K562 (cell line): Measurements from ENCODE around the gene BCKDK. TPM values are rescaled to one million over a fixed set of nuclear protein-coding genes. Genes with fewer than 3 reads are reported as not detected.

Experiments used
- ATAC-seq: fragments of 200-7000 bp; cut with Tn5 transposase; 3 replicates; pipeline ENCODE4 v1.9.1; 2020; ENCODE audit warnings: moderate library complexity
- BruUV-seq: library from RNA; stranded (reverse); fragments of 400-500 nt; replicated peaks from 2 replicates; lab custom pipeline; 2021; lab: Mats Ljungman, UMichigan
- CTCF ChIA-PET: fragments of 300-600 bp; formaldehyde crosslinking; extraction: SDS; loops from one replicate; lab custom pipeline; 2021; ENCODE audit warnings: low intra/inter-chr PET ratio; lab: Yijun Ruan, JAX
- POLR2A ChIA-PET: fragments of 300-600, 350-650 bp; sonication (Branson Sonifier 250); formaldehyde crosslinking; extraction: SDS; loops from one replicate; lab custom pipeline; 2021; ENCODE audit warnings: antibody characterized with exemption, inconsistent platforms; lab: Yijun Ruan, JAX
- DNase-seq, 4 experiments: peaks; one replicate each; pipeline versions ENCODE4 v3.0.0 to v3.0.0-alpha.2; 2011 to 2018; ENCODE audit warnings: low spot score in 3 of 4, mixed read lengths in 3 of 4; ENCODE audit errors: extremely low read depth in 1 of 4
- FAIRE-seq: peaks from 2 replicates; lab custom pipeline; 2011; peaks lifted over from hg19 to GRCh38; lab: Jason Lieb, UNC
- H2AFZ ChIP-seq: 2 replicates; pipeline ENCODE4 v1.6.0; 2011; ENCODE audit warnings: low read depth, low read length, control low read depth, inconsistent platforms
- H3K27ac ChIP-seq: fragments of 200-600 bp; 3 replicates; pipeline ENCODE4 v1.8.0; 2011; ENCODE audit warnings: low read depth, mild to moderate bottlenecking, control low read depth, inconsistent platforms, low read length, moderate library complexity, mixed read lengths; ENCODE audit errors: extremely low read depth
- H3K27me3 ChIP-seq, 2 experiments: fragments of 300-600 bp in 1 of 2; 2 replicates in 1 of 2; 3 replicates in 1 of 2; pipeline versions ENCODE4 v1.6.0 to v1.8.0; 2011; ENCODE audit warnings: inconsistent platforms in 2 of 2, low read length in 2 of 2, mild to moderate bottlenecking in 1 of 2, mixed read lengths in 1 of 2, moderate library complexity in 1 of 2; ENCODE audit not compliant: control insufficient read depth in 2 of 2, insufficient read depth in 2 of 2
- H3K36me3 ChIP-seq: fragments of 300-600 bp; 3 replicates; pipeline ENCODE4 v1.8.0; 2011; ENCODE audit warnings: mild to moderate bottlenecking, low read length, inconsistent platforms; ENCODE audit not compliant: control insufficient read depth, insufficient read depth
- H3K4me1 ChIP-seq, 2 experiments: fragments of 200-600 bp in 1 of 2; replicated peaks in 1 of 2; 2 replicates in 1 of 2; 3 replicates in 1 of 2; pipeline versions ENCODE4 v1.5.1 to v1.8.0; 2011; ENCODE audit warnings: inconsistent platforms in 2 of 2, low read length in 2 of 2, mild to moderate bottlenecking in 1 of 2, mixed read lengths in 1 of 2, moderate library complexity in 1 of 2; ENCODE audit not compliant: control insufficient read depth in 2 of 2, insufficient read depth in 2 of 2
- H3K4me2 ChIP-seq: 2 replicates; pipeline ENCODE4 v1.6.1; 2011; ENCODE audit warnings: low read length, control low read depth, inconsistent platforms, mixed read lengths; ENCODE audit not compliant: insufficient read depth
- H3K4me3 ChIP-seq: fragments of 200-600 bp; sonication (generic), shearing (Covaris generic); 2 replicates; pipeline ENCODE4 v1.5.1; 2016; ENCODE audit warnings: control low read depth, inconsistent platforms
- H3K79me2 ChIP-seq: fragments of 200-600 bp; 3 replicates; pipeline ENCODE4 v1.8.0; 2011; ENCODE audit warnings: low read length, inconsistent platforms; ENCODE audit not compliant: control insufficient read depth, insufficient read depth
- H3K9ac ChIP-seq, 2 experiments: 2 replicates each; pipeline versions ENCODE4 v1.6.0 to v1.6.1; 2011; ENCODE audit warnings: low read depth in 2 of 2, low read length in 2 of 2, control low read depth in 1 of 2, inconsistent platforms in 1 of 2, mild to moderate bottlenecking in 1 of 2, mixed read lengths in 1 of 2; ENCODE audit not compliant: insufficient read depth in 1 of 2
- H3K9me1 ChIP-seq: one replicate; pipeline ENCODE4 v1.6.0; 2011; ENCODE audit warnings: inconsistent platforms, mild to moderate bottlenecking, low read length, moderate library complexity; ENCODE audit not compliant: control insufficient read depth, insufficient read depth
- H3K9me3 ChIP-seq: replicated peaks from 2 replicates; pipeline ENCODE4 v1.5.1; 2011; ENCODE audit warnings: low read depth, low read length, inconsistent platforms; ENCODE audit not compliant: control insufficient read depth, insufficient read depth
- H4K20me1 ChIP-seq: replicated peaks from 2 replicates; pipeline ENCODE4 v1.6.1; 2011; ENCODE audit warnings: low read length, inconsistent platforms, mixed read lengths; ENCODE audit not compliant: control insufficient read depth, insufficient read depth
- BCL6 ChIP-seq: fragments of 250-450 bp; sonication (Bioruptor Pico); IDR thresholded peaks from 2 replicates; pipeline ENCODE4 v1.4.0; 2020
- HDAC6 ChIP-seq: IDR thresholded peaks from 2 replicates; pipeline ENCODE4 v1.6.1; 2012; ENCODE audit warnings: low read depth, mild to moderate bottlenecking, control low read depth, inconsistent platforms, low read length, moderate library complexity
- HEY1 ChIP-seq: fragments of 250-450 bp; sonication (Bioruptor Pico); IDR thresholded peaks from 2 replicates; pipeline ENCODE4 v1.5.0; 2020; ENCODE audit warnings: mild to moderate bottlenecking, moderate library complexity, borderline replicate concordance
- LARP7 ChIP-seq: fragments of 450-650 bp; IDR thresholded peaks from 2 replicates; pipeline ENCODE4 v1.6.1; 2016
- MTA2 ChIP-seq: fragments of 450-650 bp; IDR thresholded peaks from 2 replicates; pipeline ENCODE4 v1.6.1; 2016; ENCODE audit warnings: low read depth
- NELFE ChIP-seq: IDR thresholded peaks from 2 replicates; pipeline ENCODE4 v1.6.1; 2011; ENCODE audit warnings: mild to moderate bottlenecking; ENCODE audit not compliant: insufficient read depth, insufficient read length
- PML ChIP-seq: IDR thresholded peaks from 2 replicates; pipeline ENCODE4 v1.6.1; 2012; ENCODE audit warnings: low read length, inconsistent platforms
- TBP ChIP-seq: optimal IDR thresholded peaks from 2 replicates; pipeline ENCODE3; 2011; ENCODE audit warnings: low read depth, low read length, improper control_type of control experiment
- ZNF76 ChIP-seq: fragments of 250-450 bp; sonication (Bioruptor Pico); IDR thresholded peaks from 2 replicates; pipeline ENCODE4 v1.4.0; 2020; ENCODE audit warnings: mild to moderate bottlenecking, moderate library complexity, borderline replicate concordance
- ZSCAN29 ChIP-seq: fragments of 450-650 bp; IDR thresholded peaks from 2 replicates; pipeline ENCODE4 v1.6.1; 2017
- WGBS: fragments of 100-300 bp; shearing (Covaris generic); methylation state at CpG from one replicate; pipeline ENCODE4 v1.1.6; 2016; ENCODE audit warnings: low coverage, mixed read lengths; ENCODE audit not compliant: insufficient coverage; ENCODE audit errors: missing lambda C conversion rate; 5-methylcytosine and 5-hydroxymethylcytosine counted together
- in situ Hi-C: fragments of 300-500 bp; cut with MboI; formaldehyde crosslinking; loops from 4 replicates; pipeline ENCODE4 v1.15.0; 2018; ENCODE audit warnings: inconsistent platforms, mixed read lengths
- intact Hi-C: fragments of 100-400 bp; cut with micrococcal nuclease; formaldehyde crosslinking; loops from 2 replicates; pipeline ENCODE4 v1.14.2; 2022
- polyA plus RNA-seq, 8 experiments: library from polyadenylated mRNA; depleted of rRNA in 4 of 8; stranded (reverse) in 5 of 8; unstranded in 3 of 8; fragments of >200 nt; fragmentation: Nextera tagmentation in 2 of 8; fragmentation: Illumina TruSeq in 1 of 8; extraction: Ambion mirVana in 2 of 8; extraction: Trizol in 1 of 8; gene quantifications; 2 replicates each; pipeline versions ENCODE4 v1.2.1 to v1.2.3, GENCODE V29; 2011 to 2014; ENCODE audit warnings: inconsistent platforms in 1 of 8, missing spikeins in 1 of 8
- total RNA-seq, 7 experiments: library from RNA; depleted of rRNA in 6 of 7; stranded (reverse); fragments of >200 nt in 6 of 7; fragmentation: Illumina TruSeq in 2 of 7; extraction: Trizol in 2 of 7; gene quantifications; 2 replicates each; pipeline versions ENCODE4 v1.2.1 to v1.2.3, GENCODE V29; 2011 to 2021; ENCODE audit warnings: low replicate concordance in 1 of 7
- TF ChIP-seq, protein P1 (sequence below): fragments of 450-650 bp; formaldehyde crosslinking; IDR thresholded peaks from 2 replicates; pipeline ENCODE4 v1.4.0; 2022; ENCODE audit warnings: missing genetic modification characterization
- TF ChIP-seq, protein P2 (sequence below): fragments of 250-450 bp; sonication (Bioruptor Pico); IDR thresholded peaks from 2 replicates; pipeline ENCODE4 v1.8.0; 2021; ENCODE audit warnings: moderate library complexity, mild to moderate bottlenecking, inconsistent platforms
- TF ChIP-seq, protein P3 (sequence below): fragments of 450-650 bp; IDR thresholded peaks from 2 replicates; pipeline ENCODE4 v1.6.1; 2016; ENCODE audit warnings: low read depth

BCKDK gene
- total and polyA plus RNA-seq, 9 of the 15 experiments (the other 6 are each of a cell fraction or from before 2014, with no cell fraction given): 0.58 to 34.8 (median 13.1) TPM

DNA sequence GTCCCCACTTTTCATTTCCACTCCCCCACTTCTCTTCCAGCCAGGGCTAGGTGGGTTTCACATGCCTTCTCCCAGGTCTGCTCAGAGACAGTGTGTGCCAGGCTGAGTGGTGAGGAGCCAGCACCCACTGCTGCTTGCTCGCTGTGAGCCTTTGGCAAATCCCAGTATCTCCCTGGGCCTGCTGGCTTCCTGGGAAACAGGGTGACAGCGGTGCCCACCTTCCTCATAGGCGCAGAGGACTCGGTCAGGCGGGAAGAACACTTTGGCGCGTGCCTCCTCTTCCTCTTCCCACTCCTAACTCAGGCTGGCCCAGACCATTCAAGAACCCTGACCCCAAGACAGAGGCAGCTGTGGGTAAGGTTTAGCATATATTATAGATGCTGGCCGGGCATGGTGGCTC lies 19.0 kb upstream of the BCKDK start:
- H3K4me1 ChIP-seq: peaks cover 10 to 51% of the 10 kb centered on the region in 2 experiments; a peak in 3 of 5 replicates
- ATAC-seq (no peak), DNase-seq (no peak), FAIRE-seq (no peak)
- BruUV-seq: no TSS peak
- in situ Hi-C loops (no loop called here), intact Hi-C loops (no loop called here)
- peaks cover 20% of the 10 kb centered on the region for H3K79me2 ChIP-seq
- peaks cover 8% of the 10 kb centered on the region; the same call in 1 of the 2 replicates for H4K20me1 ChIP-seq
- peaks cover 45% of the 10 kb centered on the region; the same call in 2 of the 3 replicates for H3K36me3 ChIP-seq
- no peak overlapping the region for H3K4me2 ChIP-seq
- POLR2A ChIA-PET: interaction anchor here (0.7 to 1.4 kb wide), 3 partner anchors 15 to 90 kb away, joined by 3 to 4 read pairs (median 3); partner anchors contain the start of genes FUS, KAT8, ZNF646 and ZNF668
- H3K9me1 ChIP-seq: peaks cover 3% of the 10 kb centered on the region
- H3K9ac ChIP-seq: peak overlapping the region in 1 of 2 experiments; percentile 55; a peak in 1 of 4 replicates
- H3K4me3 ChIP-seq: no peak overlapping the region
- 91% methylated on average over 5 of the region's 8 CpGs for WGBS
- H3K9me3 ChIP-seq: no peaks in the 10 kb centered on the region
- H2AFZ ChIP-seq: no peak overlapping the region
- H3K27ac ChIP-seq: no peak overlapping the region
- H3K27me3 ChIP-seq: no peaks in the 10 kb centered on the region
- CTCF ChIA-PET: no interaction called here
- TF ChIP-seq MTA2 (no peak), LARP7 (no peak), NELFE (no peak), HEY1 (no peak), BCL6 (CRISPR knock-in tag) (no peak), TBP (no peak), ZNF76 (CRISPR knock-in tag) (no peak), PML (no peak), HDAC6 (no peak), ZSCAN29 (no peak)
- TF ChIP-seq, protein P1, sequence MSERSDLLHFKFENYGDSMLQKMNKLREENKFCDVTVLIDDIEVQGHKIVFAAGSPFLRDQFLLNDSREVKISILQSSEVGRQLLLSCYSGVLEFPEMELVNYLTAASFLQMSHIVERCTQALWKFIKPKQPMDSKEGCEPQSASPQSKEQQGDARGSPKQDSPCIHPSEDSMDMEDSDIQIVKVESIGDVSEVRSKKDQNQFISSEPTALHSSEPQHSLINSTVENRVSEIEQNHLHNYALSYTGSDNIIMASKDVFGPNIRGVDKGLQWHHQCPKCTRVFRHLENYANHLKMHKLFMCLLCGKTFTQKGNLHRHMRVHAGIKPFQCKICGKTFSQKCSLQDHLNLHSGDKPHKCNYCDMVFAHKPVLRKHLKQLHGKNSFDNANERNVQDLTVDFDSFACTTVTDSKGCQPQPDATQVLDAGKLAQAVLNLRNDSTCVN (CRISPR knock-in tag): no peak
- TF ChIP-seq, protein P2, sequence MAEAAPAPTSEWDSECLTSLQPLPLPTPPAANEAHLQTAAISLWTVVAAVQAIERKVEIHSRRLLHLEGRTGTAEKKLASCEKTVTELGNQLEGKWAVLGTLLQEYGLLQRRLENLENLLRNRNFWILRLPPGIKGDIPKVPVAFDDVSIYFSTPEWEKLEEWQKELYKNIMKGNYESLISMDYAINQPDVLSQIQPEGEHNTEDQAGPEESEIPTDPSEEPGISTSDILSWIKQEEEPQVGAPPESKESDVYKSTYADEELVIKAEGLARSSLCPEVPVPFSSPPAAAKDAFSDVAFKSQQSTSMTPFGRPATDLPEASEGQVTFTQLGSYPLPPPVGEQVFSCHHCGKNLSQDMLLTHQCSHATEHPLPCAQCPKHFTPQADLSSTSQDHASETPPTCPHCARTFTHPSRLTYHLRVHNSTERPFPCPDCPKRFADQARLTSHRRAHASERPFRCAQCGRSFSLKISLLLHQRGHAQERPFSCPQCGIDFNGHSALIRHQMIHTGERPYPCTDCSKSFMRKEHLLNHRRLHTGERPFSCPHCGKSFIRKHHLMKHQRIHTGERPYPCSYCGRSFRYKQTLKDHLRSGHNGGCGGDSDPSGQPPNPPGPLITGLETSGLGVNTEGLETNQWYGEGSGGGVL (CRISPR knock-in tag): no peak
- TF ChIP-seq, protein P3, sequence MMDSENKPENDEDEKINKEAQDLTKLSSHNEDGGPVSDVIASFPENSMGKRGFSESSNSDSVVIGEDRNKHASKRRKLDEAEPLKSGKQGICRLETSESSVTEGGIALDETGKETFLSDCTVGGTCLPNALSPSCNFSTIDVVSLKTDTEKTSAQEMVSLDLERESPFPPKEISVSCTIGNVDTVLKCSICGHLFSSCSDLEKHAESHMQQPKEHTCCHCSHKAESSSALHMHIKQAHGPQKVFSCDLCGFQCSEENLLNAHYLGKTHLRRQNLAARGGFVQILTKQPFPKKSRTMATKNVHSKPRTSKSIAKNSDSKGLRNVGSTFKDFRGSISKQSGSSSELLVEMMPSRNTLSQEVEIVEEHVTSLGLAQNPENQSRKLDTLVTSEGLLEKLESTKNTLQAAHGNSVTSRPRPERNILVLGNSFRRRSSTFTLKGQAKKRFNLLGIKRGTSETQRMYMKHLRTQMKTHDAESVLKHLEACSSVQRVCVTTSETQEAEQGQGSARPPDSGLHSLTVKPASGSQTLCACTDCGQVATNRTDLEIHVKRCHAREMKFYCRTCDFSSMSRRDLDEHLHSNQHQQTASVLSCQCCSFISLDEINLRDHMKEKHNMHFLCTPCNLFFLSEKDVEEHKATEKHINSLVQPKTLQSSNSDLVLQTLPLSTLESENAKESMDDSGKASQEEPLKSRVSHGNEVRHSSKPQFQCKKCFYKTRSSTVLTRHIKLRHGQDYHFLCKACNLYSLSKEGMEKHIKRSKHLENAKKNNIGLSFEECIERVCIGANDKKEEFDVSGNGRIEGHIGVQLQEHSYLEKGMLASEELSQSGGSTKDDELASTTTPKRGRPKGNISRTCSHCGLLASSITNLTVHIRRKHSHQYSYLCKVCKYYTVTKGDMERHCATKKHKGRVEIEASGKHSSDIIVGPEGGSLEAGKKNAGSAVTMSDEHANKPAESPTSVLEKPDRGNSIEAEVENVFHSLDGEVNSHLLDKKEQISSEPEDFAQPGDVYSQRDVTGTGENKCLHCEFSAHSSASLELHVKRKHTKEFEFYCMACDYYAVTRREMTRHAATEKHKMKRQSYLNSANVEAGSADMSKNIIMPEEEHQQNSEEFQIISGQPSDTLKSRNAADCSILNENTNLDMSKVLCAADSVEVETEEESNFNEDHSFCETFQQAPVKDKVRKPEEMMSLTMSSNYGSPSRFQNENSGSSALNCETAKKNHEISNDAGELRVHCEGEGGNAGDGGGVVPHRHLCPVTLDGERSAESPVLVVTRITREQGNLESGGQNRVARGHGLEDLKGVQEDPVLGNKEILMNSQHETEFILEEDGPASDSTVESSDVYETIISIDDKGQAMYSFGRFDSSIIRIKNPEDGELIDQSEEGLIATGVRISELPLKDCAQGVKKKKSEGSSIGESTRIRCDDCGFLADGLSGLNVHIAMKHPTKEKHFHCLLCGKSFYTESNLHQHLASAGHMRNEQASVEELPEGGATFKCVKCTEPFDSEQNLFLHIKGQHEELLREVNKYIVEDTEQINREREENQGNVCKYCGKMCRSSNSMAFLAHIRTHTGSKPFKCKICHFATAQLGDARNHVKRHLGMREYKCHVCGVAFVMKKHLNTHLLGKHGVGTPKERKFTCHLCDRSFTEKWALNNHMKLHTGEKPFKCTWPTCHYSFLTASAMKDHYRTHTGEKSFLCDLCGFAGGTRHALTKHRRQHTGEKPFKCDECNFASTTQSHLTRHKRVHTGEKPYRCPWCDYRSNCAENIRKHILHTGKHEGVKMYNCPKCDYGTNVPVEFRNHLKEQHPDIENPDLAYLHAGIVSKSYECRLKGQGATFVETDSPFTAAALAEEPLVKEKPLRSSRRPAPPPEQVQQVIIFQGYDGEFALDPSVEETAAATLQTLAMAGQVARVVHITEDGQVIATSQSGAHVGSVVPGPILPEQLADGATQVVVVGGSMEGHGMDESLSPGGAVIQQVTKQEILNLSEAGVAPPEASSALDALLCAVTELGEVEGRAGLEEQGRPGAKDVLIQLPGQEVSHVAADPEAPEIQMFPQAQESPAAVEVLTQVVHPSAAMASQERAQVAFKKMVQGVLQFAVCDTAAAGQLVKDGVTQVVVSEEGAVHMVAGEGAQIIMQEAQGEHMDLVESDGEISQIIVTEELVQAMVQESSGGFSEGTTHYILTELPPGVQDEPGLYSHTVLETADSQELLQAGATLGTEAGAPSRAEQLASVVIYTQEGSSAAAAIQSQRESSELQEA: no peak
